GM12801 (cell line): ENCODE results near the gene ZDHHC22.

ENCODE experiments used
- TF ChIP-seq, protein P1 (sequence below): IDR thresholded peaks from one replicate; pipeline ENCODE4 v1.5.1; 2011; ENCODE audit warnings: control low read depth; ENCODE audit not compliant: insufficient read length; ENCODE audit errors: extremely low read depth

ZDHHC22 gene

DNA sequence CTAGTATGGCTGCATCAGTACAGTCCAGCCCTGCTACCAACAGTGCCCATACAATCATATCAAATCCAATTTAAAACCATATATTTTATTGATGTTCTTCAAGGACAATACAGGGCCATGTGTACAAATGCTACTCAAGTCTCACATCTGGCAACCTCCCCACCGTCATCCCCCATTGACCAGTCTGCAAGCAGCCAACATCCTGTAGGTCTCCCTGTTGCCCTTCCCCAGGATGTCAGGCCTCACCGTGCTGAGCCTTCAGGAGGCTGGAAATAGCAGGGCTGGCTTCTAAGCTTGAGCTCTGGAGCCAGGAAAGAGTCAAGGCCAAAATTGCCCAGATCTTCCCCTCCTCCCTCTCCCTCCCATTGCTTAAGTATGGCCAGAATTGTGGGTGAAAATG lies 10.4 kb downstream of the ZDHHC22 start:
- TF ChIP-seq, protein P1, sequence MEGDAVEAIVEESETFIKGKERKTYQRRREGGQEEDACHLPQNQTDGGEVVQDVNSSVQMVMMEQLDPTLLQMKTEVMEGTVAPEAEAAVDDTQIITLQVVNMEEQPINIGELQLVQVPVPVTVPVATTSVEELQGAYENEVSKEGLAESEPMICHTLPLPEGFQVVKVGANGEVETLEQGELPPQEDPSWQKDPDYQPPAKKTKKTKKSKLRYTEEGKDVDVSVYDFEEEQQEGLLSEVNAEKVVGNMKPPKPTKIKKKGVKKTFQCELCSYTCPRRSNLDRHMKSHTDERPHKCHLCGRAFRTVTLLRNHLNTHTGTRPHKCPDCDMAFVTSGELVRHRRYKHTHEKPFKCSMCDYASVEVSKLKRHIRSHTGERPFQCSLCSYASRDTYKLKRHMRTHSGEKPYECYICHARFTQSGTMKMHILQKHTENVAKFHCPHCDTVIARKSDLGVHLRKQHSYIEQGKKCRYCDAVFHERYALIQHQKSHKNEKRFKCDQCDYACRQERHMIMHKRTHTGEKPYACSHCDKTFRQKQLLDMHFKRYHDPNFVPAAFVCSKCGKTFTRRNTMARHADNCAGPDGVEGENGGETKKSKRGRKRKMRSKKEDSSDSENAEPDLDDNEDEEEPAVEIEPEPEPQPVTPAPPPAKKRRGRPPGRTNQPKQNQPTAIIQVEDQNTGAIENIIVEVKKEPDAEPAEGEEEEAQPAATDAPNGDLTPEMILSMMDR = no peak

DNA sequence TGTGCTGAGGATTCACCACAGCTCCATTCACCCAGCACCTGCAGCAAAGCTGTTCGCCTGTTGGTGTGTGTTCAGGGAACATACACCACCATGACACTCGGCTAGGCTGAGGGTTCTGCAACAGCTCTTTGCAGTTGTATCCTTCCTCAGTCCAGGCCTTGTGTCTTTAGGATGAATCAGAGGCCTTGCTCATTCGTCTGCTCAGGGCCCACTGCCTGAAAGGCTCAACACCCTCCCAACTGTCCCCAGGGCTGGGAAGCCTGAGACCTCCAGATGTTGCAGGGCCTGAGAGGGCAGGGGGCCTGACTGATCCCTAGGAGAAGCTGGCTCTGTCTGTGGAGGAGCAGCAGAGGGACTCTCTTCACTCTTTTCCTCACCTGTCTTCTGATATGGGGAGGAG lies 11.2 kb downstream of the ZDHHC22 start:
- TF ChIP-seq, protein P1 = no peak

DNA sequence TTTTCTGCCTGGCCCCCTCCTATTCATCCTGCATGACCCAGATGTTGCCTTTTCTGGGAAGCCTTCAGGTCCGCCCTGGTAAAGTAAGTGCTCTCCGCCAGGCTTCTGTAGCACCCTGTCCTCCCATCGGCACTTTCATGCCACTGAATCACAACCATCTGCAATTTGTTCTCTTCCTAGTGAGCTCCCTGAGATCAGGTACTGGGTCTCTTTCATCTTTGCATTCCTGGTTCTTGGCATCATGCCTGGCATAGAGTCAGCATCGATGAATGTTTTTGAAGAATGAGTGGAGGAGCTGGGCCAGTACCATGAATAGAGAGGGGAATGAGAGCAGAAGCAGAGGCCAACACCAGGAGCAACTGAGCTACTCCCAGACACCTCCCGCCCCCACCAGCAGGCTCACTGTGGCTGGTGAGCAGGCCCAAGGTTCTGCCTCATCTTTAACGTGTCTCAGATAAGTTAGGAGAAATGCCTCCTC lies 13.1 kb downstream of the ZDHHC22 start:
- TF ChIP-seq, protein P1 = no peak

DNA sequence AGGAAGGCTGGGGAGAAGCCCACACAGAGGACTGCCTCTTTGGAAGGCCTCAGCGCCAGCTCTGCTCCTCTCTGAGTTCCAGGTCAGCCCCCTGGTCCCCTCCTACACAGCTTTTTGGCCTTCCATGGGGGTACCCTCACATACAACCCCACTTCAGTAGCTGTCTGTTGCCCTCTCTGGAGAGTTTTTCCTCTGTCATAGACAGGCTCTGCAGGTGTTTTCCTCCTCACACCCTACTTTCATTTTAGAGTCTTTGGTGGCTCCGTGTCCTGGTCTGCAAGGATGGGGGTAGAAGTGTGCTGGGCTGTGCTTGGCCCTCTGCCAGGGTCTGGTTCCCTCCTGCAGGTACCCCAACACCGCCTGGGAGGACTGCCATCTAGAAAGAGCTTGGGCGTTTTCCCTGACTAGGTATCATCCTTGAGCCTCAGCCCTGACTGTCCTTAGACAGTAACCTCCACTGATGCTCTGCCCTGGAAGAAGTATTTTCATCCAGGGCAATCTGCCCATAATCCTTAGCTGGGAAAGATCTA lies 15.1 kb downstream of the ZDHHC22 start:
- TF ChIP-seq, protein P1 = no peak

DNA sequence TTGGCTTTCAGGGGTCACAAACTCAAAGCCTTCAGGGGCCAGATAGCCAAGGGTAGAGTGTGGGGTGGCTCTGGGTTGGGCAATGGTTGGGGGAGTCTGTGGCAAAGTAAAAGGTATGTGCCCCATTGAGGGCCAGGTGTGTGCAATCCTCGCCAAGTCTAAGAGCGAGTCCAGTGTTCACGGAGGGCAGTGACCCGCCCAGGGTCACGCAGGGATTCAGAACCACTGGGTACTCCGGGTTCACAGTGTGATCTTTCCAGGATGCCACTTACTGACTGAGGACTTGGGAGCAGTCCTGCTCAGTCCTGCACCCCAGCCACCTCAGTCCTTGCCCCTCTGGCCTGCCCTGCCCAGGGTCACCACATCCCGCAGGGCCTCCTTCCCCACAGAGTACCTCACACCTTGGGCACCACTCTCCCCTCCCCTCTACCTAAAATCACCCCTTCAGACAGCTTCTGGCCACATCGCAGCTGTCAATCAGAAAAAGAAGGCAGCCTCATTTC lies 15.7 kb downstream of the ZDHHC22 start:
- TF ChIP-seq, protein P1 = no peak

DNA sequence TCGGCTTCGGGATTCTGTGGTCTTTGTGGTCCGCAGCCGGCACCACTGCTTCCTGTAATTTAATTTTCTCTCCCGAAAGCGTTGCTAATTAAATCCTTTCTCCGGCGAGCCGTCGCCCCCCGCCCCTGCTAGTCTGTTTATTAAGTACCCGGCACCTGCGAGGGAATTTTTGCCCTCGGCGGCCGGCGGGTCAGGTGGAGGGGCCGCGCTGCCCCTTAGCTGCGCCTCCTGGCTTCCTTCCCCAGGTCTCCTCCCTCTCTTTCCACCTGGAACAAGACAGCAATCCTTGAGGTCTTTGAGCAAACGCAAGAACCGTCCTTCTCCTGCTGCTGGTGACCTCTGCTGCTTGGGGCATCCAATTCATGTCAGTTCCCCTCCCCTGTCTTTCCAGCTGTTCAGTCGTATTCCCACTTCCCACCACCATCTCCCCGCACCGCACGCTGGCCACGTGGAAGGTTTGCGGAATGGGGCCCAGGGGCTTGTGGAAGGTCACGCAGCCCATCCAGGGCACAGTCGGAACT lies 16.2 kb downstream of the ZDHHC22 start:
- TF ChIP-seq, protein P1 = no peak

DNA sequence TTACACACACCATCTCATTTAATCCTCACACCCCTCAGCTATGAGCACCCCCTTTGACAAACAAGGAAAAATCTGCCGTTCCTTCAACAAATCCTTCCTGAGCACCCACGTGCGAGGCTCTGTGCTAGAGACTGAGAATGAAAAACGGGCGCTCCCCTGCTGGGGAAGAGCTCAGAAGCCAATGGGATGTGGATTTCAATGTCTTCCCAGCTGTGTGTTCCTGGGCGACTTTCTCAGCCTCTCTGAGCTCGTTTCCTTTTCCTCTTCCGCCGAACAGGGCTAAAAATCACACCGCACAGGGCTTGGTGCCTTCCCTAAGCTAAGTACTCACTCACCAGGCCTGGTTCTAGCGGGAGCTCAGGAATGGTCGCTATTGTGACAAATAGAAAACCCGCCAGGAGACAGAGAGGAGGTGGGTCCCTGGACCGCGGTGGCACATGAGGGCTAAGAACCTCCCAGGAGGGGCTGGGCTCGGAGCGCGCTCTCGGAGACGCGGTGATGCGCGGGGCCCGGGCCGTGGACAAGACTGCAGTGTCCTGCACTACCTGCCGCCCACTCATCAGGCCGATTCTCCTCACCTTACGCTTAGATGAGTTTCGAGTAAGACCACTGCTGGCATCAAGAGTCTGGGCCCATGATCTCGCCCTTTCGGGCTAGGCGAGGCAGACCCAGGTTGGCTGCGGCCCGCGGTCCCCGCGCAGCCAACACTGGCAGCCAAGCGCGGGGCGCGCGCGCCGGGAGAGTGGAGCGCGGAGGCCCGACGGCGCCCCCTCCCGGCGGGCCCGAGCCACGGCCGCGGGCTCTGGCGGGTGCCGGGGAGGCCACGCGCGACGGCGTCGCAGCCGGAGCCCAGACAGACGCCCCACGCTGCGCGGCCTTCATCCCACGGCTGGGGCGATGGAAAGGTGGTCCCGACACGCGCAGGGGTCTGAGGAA lies 17.0 kb downstream of the ZDHHC22 start:
- TF ChIP-seq, protein P1 = no peak
